HEK293T (cell line): Measurements from ENCODE around the gene LRP1B.

Source experiments
- BHLHE40 ChIP-seq: fragments of 450-650 bp; IDR thresholded peaks from 2 replicates; pipeline ENCODE4 v1.6.1; 2016; ENCODE audit warnings: mild to moderate bottlenecking, moderate library complexity, borderline replicate concordance
- LEF1 ChIP-seq: fragments of 450-650 bp; IDR thresholded peaks from 2 replicates; pipeline ENCODE4 v1.6.1; 2017; ENCODE audit warnings: mild to moderate bottlenecking, borderline replicate concordance

DNA sequence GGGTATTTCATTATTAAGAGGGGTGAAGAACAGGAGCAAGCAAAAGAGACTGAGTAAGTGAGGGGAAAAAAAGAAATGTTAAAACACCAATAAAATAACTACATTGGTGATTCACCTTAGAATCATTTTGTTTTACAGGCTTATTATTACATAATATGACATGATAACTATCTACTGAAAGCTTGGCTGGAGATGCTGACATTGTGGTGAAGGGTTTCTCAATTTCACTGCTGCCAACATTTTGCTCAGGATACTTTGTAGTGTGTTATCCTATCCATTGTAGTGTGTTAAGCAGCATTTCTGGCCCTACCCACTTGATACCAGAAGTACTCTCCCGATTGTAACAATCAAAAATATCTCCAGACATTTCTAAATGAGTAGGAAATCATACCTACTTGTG, 1786.0 kb downstream of the LRP1B start:
- TF ChIP-seq BHLHE40: no peak
- TF ChIP-seq LEF1: no peak
